Occipital lobe (tissue), 2 donors: ENCODE results near the gene SHC2. TPM values are rescaled to one million over a fixed set of nuclear protein-coding genes. Genes with fewer than 3 reads are reported as not detected.
"Not testable (repeated sequence)": the region's sequence is repeated elsewhere in the genome, so short reads cannot be mapped to it uniquely, and the experiment has no call there.

Experiments used
- DNase-seq: peaks from one replicate; lab custom pipeline; 2025; lab: John Stamatoyannopoulos, UW
- total RNA-seq: library from RNA; depleted of rRNA; stranded (reverse); fragments of >200 nt; gene quantifications from one replicate; pipeline ENCODE4 v1.2.3, GENCODE V29; 2014

The SHC2 gene
- total RNA-seq, 1 donor from 2014 or later = 13.9 TPM

DNA sequence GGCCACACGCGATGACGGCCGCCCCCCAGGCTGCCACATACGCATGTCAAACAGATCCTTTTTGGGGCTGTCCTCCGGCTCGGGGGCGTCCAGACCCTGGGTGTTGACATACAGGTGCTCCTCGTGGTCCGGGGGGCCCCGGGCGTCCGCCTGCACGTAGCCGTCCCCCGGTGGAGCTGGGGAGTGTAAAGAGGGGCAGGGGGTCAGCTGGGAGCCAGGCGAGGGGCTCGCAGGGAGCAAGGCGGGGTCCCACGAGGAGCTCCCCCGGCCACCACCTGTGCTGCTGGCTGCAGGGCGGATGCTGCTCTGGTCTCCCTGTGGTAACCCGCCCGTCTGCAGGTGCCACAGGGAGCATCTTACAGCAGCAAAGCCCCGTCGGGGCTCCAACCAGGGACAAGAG lies 35.8 kb downstream of the SHC2 start:
- no peak for DNase-seq

DNA sequence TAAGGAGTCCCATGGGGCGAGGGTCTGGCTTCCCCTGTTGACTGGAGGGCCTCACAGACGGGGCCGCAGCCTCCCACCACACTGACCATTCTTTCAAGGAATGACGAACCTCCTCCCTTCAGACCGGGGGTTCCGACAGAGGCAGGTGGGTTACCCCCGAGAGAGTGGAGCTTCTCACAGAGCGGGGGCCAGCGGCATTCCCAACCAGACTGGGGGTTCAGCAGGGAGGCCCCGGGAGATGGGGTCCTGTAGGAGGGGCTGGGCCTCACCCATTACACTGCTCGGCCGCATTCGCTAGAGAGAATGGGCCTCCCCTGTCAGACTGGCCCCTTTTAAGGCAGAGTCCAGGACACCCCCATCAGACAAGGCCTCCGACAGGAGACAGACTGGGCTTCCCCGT lies 36.3 kb downstream of the SHC2 start:
- DNase-seq = no peak

DNA sequence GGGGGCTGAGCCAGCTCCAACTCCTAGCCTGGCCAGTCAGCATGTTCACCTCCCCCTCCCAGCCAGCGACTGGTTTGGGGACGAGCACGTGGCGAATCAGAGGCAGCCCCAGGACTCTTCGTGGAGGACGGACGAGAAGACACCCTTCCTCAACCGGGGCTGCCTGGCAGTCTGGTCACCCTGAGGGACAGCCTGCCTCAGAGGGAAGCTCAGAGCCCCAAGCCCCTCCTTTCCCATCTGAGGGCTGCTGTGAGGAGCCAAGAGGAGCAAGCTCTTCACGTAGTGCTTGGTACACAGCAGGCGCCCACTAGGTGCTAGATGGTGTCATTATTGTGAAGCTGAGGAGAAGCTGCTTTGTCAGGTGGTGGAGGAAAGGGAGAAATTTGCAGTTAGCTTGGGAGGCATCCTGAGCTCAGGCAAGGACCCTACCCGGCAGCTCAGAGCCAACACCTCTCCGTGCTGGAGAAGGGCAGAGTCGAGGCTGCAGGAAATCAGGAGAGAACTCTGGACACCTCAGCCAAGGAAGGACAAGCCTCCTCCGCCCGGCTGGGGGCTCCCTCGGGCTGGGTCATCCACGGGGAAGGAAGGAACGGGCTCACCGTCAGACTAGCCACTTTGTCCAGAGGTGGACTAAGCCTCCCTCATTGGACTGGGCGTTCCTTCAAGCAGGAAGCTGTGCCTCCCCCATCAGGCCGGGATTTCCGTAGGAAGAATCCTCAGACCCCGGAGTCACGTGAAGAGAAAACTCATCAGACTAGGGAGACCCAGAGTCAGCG lies 37.0 kb downstream of the SHC2 start:
- no peak for DNase-seq

DNA sequence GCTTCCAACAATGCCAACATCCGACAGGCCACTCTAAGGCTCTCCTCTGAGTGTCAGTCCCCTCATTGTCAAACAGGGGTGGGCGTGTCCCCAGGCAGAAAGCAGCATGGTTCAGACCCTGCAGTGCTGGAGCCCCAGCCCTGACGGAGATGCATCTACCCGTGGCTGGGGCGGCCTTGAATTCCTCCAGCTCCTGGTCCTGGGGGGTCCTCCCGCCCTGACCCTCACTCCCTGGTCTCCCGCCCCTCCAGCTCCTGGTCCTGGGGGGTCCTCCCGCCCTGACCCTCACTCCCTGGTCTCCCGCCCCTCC lies 38.0 kb downstream of the SHC2 start:
- not testable (repeated sequence) for DNase-seq

DNA sequence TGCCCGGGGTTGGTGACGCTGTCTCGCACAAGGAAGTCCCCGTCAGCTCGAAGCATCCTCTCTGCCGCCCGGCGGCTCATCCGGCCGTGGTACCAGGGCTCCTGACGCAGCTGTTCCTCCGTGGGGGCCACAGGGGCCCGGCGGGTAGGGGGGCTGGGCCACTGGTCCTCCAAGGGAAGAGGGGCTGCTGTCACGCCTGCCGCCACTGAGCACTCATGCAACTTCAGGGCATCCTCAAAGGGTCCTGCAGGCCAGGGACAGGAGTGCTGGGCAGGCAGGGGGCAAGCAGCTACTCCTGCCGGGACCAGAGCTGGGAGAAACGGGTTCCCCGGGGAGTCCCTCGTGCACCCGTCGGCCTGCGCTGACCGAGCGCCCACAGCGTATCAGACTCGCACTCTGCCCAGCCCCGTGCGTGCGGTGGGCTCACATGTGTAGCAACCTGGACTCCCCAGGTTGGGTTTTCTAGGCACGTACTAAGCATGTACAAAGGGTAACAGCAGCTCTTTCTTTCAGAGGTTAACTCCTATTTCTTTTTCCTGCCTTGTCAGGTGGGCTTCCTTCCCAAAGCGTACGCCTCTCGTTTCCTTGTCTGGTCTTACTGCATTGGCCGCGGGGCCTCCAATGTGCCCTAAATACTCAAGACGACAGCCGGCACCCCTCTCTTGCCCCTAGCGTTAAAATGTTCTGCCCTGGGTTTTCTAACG lies 38.5 kb downstream of the SHC2 start:
- DNase-seq = no peak

DNA sequence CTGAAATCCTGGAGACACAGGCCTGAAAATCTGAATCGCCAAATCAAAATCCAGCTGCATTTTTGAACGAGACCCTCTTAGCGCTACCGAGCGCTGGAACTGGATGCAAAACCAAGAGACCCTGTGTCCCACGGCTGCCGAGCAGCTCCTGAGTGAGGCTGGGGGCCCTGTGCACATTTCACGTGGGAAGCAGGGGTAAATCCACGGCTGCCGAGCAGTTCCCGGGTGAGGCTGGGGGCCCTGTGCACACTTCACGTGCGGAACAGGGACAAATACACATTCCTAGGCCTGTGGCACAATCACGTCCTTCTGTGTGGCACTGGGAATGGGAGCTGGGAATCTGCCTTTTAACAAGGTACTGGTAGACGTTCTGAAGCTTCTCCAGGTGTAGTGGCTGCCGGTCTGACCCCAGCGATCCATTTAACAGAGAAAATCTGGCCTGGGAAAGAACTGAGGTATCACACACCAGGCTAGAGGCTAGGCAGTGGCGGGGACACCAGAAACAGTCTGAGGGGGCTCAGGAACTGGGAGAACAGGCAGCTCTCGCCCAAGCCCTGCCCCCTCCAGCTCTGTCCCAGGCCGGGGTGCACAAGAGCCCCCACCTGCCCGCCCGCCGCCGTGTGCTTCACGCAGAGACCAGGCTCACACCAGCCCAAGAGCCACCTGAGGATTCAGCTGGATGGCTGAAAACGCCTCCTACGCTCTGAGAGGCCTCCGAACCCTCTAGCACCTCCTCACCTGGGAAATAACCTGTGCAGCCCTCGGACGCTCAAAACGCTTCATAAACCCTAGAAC lies 40.9 kb downstream of the SHC2 start:
- DNase-seq = no peak

DNA sequence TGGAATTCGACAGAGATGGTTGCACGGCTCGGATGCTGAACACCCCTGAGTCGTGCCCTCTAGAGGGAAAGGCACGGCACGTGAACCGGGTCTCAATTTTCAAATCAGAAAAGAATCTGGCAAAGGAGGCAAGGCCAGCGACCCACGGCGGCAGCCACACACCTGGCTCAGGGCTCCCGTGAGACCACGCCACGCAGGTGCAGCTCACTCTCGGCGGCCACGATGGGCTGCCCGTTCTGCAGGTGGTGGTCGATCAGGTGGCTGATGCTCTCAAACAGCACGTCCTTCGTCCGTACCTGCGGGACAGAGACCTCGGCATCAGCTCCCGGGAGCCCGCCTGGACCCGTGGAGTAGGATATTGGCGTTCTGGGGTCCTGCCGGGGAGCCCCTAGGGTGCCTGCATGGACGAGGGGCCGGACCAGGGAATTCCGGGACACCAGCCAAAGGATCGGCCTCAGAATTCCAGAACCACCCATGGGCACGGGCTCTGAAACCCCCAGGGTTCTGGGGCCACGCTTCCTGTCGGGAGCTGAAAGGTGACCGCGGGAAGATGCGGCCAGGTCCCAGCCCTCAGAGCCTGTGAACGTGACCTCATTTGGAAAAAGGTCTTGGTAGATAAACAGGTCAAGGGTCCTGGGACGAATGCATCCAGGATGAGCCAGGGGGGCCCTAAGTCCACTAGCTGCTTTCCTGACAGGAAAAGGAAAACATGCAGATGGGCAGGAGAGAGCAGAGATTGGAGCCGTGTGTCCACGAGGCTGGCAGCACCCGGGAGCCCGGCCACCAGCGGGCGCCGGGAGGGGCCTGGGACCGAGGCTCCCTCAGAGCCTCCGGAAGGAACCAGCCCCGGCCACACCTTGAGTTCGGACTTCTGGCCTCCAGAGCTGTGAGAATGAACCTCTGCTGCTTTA lies 41.8 kb downstream of the SHC2 start:
- no peak for DNase-seq

DNA sequence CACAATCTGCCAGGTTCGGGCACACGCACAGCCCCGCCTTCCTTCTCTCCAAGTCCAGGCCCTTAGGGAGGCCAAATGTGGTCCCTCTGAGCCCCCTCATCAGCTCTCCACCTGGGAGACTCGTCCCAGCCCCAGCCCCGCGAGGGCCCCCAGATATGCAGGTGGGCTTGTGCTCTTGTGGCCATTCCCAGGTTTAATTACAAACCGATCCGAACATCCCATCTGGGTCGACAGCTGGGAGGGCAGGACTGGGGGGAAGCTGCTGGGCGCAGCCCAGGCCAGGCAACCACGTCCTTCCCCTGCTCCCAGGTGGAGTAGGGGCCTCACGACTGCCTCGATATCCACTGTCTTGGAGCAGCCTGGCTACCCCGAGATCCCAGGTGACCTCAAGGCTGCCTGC lies 44.4 kb downstream of the SHC2 start:
- DNase-seq = no peak

DNA sequence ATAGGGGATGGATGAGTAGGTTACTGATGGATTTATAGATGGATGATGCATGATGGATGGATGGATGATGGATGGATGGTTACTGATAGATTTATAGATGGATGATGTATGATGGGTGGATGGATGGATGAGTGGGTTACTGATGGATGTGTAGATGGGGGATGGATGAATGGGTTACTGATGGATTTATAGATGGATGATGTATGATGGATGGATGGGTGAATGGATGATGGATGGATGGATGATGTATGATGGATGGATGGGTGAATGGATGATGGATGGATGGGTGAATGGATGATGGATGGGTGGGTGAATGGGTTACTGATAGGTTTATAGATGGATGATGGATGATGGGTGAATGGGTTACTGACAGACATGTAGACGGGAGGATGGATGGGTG lies 45.5 kb downstream of the SHC2 start:
- DNase-seq = no peak

DNA sequence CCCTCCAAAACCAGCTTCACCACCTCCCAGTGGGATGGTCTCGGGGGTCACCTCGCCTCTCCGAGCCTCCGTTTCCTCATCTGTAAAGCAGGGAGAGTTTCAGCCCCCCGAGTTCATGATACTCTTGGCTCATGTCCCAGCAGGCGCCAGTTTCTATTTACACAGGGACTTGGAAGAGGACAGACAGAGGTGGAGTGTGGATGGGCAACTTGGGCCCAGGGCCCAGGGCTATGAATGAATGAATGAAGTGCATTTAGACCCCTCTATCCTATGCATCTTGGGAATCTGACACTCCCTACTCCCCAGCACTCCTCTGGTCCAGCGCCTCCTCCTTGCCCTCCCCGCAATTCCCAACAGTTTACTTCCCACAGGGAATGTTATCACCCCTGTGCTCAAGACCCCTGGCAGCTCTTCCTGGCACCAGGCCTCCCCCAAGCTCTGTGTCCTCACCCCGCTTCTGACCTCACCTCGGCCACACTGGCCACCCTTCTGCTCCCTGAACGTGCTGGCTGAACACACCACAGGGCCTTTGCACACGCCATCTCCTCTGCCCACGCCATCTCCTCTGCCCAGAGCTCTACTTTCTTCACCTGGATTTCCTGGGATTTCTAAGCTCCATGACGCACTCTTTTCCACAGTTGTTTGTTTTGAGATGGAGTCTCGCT lies 46.9 kb downstream of the SHC2 start:
- no peak for DNase-seq

DNA sequence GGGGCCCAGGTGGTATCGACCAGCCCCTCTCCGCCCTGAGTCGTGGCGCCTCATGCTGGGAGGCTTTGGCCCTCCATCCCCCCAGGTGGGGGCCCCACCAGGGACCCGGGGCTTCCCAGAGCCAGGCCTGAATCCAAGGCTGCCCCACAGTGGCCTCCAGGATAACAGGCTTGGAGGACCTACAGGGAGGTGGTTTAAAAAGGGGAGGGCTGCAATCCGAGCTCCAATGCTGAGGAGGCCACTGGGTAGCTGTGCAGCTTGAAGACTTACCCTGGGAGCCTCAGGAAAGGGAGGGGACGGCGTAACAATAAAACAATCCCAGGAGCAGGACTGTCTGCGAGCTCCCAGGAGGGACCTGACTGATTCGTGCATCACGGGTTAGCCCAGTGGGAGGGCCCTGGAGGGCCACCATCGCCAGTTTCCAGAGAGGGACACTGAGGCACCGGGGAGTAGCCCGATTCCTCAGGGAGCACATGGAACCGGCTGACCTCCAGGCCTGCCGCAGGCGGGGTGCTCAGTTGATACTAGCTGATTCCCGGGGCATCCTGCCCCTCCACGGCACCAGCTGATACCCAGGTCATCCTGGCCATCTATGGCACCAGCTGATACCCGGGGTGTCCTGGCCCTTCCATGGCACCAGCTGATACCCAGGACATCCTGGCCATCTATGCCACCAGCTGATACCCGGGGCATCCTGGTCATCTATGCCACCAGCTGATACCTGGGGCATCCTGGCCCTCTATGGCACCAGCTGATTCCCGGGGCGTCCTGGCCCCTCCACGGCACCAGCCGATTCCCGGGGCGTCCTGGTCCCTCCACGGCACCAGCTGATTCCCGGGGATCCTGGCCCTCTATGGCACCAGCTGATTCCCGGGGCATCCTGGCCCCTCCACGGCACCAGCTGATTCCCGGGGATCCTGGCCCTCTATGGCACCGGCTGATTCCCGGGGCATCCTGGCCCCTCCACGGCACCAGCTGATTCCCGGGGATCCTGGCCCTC lies 48.2 kb downstream of the SHC2 start:
- no peak for DNase-seq

DNA sequence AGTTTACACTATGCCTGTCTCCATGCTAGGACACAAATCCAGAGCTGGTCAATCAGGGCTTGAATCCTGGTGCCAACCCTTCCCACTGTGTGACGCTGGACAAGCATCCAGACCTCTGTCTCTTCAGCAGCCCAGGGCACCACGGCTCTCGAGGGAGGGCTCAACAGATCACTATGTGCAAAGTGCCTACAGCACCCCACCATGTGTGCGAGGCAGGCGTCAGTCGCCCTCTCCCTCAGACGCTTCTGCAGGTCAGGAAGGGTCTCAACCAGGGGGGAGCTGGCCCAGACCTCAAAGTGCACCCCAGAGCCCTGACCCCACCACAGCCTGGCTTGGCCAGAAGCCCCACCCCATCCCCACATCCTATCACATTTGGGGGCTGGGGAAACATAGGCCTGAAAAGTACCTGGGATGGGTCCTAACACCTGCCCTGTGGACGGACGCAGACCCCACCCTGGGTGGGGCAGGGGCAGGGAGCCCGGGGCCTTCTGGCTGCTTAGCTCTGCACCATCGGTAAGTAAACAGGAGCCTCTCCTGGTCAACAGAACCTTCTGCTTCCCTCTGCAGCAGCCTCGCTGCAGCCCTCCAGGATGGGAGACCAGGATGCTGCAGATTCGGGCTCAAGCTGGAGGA lies 49.0 kb downstream of the SHC2 start:
- DNase-seq = no peak

DNA sequence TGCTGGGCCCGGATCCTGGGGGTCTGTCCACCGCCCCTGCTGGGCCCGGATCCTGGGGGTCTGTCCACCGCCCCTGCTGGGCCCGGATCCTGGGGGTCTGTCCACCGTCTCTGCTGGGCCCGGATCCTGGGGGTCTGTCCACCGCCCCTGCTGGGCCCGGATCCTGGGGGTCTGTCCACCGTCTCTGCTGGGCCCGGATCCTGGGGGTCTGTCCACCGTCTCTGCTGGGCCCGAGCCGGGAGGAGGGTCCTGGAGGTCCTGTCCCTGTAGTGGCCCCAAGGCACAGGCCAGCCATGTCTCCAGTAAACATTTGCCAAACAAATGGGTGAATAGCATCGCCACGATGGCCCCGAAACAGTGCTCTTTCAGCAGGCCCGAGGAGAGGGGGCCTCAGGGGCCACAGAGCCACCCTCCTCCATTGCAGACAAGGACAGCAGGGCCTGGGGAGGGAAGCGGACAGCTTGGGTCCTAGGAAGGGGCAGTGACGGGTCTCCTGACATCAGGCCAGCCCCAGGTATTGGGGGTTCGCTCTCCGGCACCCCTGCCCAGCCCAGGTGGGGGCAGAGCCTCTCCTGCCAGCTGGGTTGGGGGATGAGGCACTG lies 49.6 kb downstream of the SHC2 start:
- DNase-seq = not testable (repeated sequence)

DNA sequence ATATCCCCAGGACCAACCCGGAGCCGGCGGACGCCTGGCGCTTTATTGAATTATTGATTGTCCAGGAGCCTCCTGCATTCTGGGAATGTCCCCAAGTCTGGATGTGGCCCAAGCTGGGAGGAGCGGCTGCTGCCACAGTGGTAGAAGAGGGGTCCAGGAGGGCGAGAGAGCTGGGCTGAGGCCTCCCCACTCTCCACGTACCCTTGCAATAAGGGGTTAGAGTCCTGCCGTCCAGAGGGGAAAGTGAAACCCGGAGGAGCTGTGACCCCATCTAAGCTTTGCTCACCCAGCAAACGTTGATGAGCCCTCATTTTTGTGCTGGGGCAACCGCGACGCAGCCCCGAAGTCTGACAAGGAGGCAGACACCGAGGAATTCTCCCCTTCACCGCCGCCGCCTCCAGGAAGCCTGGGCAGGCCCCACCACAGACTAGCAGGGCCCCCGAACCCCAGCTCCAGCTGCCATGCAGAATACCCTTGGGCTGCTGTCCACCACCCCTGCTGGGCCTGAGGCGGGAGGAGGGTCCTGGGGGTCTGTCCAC lies 50.5 kb downstream of the SHC2 start:
- no peak for DNase-seq

DNA sequence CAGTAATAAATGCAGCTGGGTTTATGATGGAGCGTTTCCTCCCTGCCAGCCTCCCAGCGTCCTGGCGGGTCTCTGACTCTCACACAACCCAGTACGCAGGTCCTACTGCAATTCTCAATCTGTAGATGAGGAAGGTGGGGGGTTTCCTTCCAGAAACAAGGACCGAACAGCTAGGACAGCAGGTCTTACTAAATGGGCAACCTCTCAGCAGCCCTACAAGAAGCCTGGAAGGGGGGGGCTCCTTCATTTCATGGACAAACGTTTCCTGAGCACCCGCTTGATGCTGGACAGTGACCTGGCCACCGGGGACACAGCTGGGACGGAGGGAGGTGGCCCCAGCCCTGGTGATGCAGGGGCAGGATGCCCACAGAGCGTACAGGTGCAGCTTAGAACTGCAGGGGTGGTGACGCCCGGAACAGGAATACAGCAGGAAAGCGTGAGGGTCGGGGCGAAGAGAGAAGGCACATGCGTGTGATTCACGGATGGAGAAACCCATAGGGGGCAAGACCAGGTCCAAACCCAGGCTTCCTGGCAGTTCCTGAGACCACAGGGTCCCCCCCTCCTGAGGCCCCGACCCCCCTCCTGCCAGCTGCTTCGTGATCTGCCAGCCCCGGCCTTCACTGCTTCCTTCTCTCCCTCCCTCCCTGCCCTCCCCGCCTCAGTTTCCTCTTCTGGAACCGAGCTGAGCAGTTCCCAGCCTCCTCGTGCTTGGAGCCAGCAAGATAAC lies 51.2 kb downstream of the SHC2 start:
- no peak for DNase-seq

DNA sequence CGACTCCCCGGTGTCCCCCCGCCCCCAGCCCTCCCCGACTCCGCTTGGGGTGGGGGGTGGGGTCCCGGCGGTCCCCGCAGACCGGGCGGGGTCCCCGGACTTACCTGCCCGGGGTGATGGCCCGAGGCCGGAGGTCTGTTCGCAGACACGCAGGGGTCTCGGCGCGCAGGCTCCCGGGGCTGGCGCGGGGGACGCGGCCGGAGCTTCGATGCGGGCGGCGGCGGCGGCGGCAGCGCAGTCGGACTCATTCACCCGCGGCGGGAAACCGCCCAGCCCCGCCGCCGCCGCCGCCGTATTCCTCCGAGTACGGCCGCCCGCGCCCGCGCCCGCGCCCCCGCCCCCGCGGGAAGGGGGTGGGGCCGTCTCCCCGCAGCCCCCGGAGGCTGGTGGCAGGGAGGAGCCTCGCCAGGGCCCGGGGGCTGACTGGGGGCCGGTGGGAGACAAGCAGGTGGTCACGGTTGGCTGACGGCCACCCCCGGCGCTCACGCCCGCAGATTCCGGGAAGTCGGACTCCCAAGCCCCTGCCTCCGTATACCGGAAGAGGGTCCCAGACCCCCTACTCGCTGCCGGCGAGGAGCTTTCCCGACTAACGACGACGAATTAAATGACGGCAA lies 51.8 kb downstream of the SHC2 start, which contains the start of gene C2CD4C:
Gene C2CD4C (minus strand): TSS at position 246 of the 614 bp plus-strand sequence. CDS start 786 bp downstream, outside the sequence.
- DNase-seq = no peak

DNA sequence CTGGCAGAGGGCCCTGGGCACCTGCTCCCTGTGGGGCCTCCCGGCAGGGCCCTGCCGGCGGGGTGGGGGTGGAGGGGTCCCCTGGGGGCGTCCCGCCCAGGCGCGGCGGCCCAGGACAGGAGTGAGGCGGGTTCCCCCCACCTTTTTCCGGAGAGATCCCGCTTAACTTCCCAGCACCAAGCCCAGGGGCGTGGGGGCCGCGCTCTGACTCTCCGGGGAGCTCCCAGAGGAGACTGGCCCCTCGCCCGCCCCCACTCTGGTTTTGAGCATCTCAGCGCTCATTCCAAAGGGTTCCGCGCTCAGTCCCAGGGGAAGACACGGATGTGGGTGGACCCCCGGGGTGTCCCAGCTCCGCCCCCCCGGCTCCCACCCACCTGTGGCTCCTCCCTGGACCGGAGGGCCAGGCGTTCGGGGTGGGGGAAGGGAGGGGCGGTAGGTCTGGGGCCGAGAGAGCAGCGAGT lies 52.4 kb downstream of the SHC2 start:
- no peak for DNase-seq
